K562 (cell line): ENCODE data around the gene MYOZ3. TPM values are rescaled to one million over a fixed set of nuclear protein-coding genes. Genes with fewer than 3 reads are reported as not detected.

ENCODE experiments used
- BHLHE40 ChIP-seq: IDR thresholded peaks from 2 replicates; pipeline ENCODE4 v1.6.1; 2011; ENCODE audit warnings: low read length, improper control_type of control experiment
- HNRNPH1 ChIP-seq: fragments of 200-400 bp; formaldehyde crosslinking; optimal IDR thresholded peaks from 2 replicates; pipeline ENCODE3; 2017; ENCODE audit warnings: low read depth, mild to moderate bottlenecking, low read length, moderate library complexity
- NCOA6 ChIP-seq: fragments of 450-650 bp; IDR thresholded peaks from 2 replicates; pipeline ENCODE4 v1.6.1; 2017; ENCODE audit warnings: mild to moderate bottlenecking
- POLR2G ChIP-seq: fragments of 200-400 bp; formaldehyde crosslinking; IDR thresholded peaks from 2 replicates; pipeline ENCODE4 v1.6.1; 2017; ENCODE audit warnings: low read depth, mild to moderate bottlenecking, antibody characterized with exemption, low read length, moderate library complexity
- SAP30 ChIP-seq: fragments of 200-600 bp; sonication (generic); IDR thresholded peaks from 2 replicates; pipeline ENCODE4 v1.6.1; 2012; ENCODE audit warnings: borderline replicate concordance, low read depth, mild to moderate bottlenecking, moderate library complexity, low read length, control low read depth, inconsistent platforms; ENCODE audit not compliant: insufficient read depth, poor library complexity, severe bottlenecking
- TCF3 ChIP-seq: sonication (generic); formaldehyde crosslinking; IDR thresholded peaks from 2 replicates; pipeline ENCODE4 v1.4.0; 2020; ENCODE audit warnings: mild to moderate bottlenecking, missing genetic modification reagents
- ZKSCAN3 ChIP-seq: fragments of 250-450 bp; sonication (Bioruptor Pico); IDR thresholded peaks from 2 replicates; pipeline ENCODE4 v1.4.0; 2020
- polyA plus RNA-seq, 8 experiments: library from polyadenylated mRNA; depleted of rRNA in 4 of 8; stranded (reverse) in 5 of 8; unstranded in 3 of 8; fragments of >200 nt; fragmentation: Nextera tagmentation in 2 of 8; fragmentation: Illumina TruSeq in 1 of 8; extraction: Ambion mirVana in 2 of 8; extraction: Trizol in 1 of 8; gene quantifications; 2 replicates each; pipeline versions ENCODE4 v1.2.1 to v1.2.3, GENCODE V29; 2011 to 2014; ENCODE audit warnings: inconsistent platforms in 1 of 8, missing spikeins in 1 of 8
- total RNA-seq, 7 experiments: library from RNA; depleted of rRNA in 6 of 7; stranded (reverse); fragments of >200 nt in 6 of 7; fragmentation: Illumina TruSeq in 2 of 7; extraction: Trizol in 2 of 7; gene quantifications; 2 replicates each; pipeline versions ENCODE4 v1.2.1 to v1.2.3, GENCODE V29; 2011 to 2021; ENCODE audit warnings: low replicate concordance in 1 of 7
- TF ChIP-seq, protein P1 (sequence below): sonication (generic); formaldehyde crosslinking; IDR thresholded peaks from 2 replicates; pipeline ENCODE4 v1.8.0; 2022; ENCODE audit warnings: mild to moderate bottlenecking, low read depth, missing genetic modification reagents
- TF ChIP-seq, protein P2 (sequence below), 2 experiments: IDR thresholded peaks; 2 replicates each; pipeline ENCODE4 v1.6.1; 2011; ENCODE audit warnings: borderline replicate concordance in 1 of 2, control low read depth in 1 of 2, low read depth in 1 of 2, low read length in 1 of 2, mild to moderate bottlenecking in 1 of 2, mixed read lengths in 1 of 2, moderate library complexity in 1 of 2; ENCODE audit not compliant: insufficient read depth in 1 of 2, insufficient read length in 1 of 2, poor library complexity in 1 of 2, severe bottlenecking in 1 of 2; ENCODE audit errors: extremely low read depth in 1 of 2
- TF ChIP-seq, protein P3 (sequence below): fragments of 250-450 bp; sonication (Bioruptor Pico); IDR thresholded peaks from 2 replicates; pipeline ENCODE4 v1.8.0; 2022; ENCODE audit warnings: inconsistent platforms, mild to moderate bottlenecking, moderate library complexity, borderline replicate concordance
- TF ChIP-seq, protein P4 (sequence below): fragments of 250-450 bp; sonication (Bioruptor Pico); IDR thresholded peaks from 2 replicates; pipeline ENCODE4 v1.4.0; 2020; ENCODE audit warnings: mild to moderate bottlenecking, moderate library complexity, borderline replicate concordance

MYOZ3 gene
- total and polyA plus RNA-seq, 9 of the 15 experiments (the other 6 are each of a cell fraction or from before 2014, with no cell fraction given): not detected

- TF ChIP-seq TCF3 (CRISPR knock-in tag) (0 out of 2 replicates have a peak, but pooled peaks have one; percentile 21), BHLHE40 (no peak), NCOA6 (peak; percentile 90), SAP30 (peak; percentile 43), HNRNPH1 (no peak), POLR2G (peak; percentile 84), ZKSCAN3 (CRISPR knock-in tag) (no peak)
- TF ChIP-seq, protein P1, sequence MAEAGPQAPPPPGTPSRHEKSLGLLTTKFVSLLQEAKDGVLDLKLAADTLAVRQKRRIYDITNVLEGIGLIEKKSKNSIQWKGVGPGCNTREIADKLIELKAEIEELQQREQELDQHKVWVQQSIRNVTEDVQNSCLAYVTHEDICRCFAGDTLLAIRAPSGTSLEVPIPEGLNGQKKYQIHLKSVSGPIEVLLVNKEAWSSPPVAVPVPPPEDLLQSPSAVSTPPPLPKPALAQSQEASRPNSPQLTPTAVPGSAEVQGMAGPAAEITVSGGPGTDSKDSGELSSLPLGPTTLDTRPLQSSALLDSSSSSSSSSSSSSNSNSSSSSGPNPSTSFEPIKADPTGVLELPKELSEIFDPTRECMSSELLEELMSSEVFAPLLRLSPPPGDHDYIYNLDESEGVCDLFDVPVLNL (CRISPR knock-in tag): peak; percentile 20; the same call in 1 of the 2 replicates
- TF ChIP-seq, protein P2, sequence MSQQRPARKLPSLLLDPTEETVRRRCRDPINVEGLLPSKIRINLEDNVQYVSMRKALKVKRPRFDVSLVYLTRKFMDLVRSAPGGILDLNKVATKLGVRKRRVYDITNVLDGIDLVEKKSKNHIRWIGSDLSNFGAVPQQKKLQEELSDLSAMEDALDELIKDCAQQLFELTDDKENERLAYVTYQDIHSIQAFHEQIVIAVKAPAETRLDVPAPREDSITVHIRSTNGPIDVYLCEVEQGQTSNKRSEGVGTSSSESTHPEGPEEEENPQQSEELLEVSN (IDR thresholded peaks at IDR 0.05; ENCODE audit: borderline replicate concordance in 1 of 2, extremely low read depth in 1 of 2, insufficient read depth in 1 of 2, insufficient read length in 1 of 2, low read depth in 1 of 2, low read length in 1 of 2, poor library complexity in 1 of 2, severe bottlenecking in 1 of 2): peak; percentile 72 to 93
- TF ChIP-seq, protein P3, sequence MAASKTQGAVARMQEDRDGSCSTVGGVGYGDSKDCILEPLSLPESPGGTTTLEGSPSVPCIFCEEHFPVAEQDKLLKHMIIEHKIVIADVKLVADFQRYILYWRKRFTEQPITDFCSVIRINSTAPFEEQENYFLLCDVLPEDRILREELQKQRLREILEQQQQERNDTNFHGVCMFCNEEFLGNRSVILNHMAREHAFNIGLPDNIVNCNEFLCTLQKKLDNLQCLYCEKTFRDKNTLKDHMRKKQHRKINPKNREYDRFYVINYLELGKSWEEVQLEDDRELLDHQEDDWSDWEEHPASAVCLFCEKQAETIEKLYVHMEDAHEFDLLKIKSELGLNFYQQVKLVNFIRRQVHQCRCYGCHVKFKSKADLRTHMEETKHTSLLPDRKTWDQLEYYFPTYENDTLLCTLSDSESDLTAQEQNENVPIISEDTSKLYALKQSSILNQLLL (CRISPR knock-in tag): no peak
- TF ChIP-seq, protein P4, sequence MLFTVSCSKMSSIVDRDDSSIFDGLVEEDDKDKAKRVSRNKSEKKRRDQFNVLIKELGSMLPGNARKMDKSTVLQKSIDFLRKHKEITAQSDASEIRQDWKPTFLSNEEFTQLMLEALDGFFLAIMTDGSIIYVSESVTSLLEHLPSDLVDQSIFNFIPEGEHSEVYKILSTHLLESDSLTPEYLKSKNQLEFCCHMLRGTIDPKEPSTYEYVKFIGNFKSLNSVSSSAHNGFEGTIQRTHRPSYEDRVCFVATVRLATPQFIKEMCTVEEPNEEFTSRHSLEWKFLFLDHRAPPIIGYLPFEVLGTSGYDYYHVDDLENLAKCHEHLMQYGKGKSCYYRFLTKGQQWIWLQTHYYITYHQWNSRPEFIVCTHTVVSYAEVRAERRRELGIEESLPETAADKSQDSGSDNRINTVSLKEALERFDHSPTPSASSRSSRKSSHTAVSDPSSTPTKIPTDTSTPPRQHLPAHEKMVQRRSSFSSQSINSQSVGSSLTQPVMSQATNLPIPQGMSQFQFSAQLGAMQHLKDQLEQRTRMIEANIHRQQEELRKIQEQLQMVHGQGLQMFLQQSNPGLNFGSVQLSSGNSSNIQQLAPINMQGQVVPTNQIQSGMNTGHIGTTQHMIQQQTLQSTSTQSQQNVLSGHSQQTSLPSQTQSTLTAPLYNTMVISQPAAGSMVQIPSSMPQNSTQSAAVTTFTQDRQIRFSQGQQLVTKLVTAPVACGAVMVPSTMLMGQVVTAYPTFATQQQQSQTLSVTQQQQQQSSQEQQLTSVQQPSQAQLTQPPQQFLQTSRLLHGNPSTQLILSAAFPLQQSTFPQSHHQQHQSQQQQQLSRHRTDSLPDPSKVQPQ (CRISPR knock-in tag): no peak
Observed at GRCh38 chr5:150656191-150657132, 4.6 kb upstream of the MYOZ3 start (continued).
